HCT116 (cell line): Measurements from ENCODE around the gene RYR3. TPM values are rescaled to one million over a fixed set of nuclear protein-coding genes. Genes with fewer than 3 reads are reported as not detected.

Source experiments
- ATAC-seq: fragments of 200-7000 bp; cut with Tn5 transposase; 2 replicates; pipeline ENCODE4 v1.9.1; 2020; ENCODE audit warnings: mild to moderate bottlenecking, moderate library complexity
- BruUV-seq: library from RNA; stranded (reverse); fragments of 400-500 nt; replicated peaks from 2 replicates; lab custom pipeline; 2021; lab: Mats Ljungman, UMichigan
- CTCF ChIA-PET: fragments of 300-600 bp; sonication (Branson Sonifier 250); formaldehyde crosslinking; loops from one replicate; lab custom pipeline; 2021; ENCODE audit warnings: antibody characterized with exemption; lab: Charles Lee
- POLR2A ChIA-PET: fragments of 300-600, 350-600 bp; sonication (Branson Sonifier 250); formaldehyde crosslinking; loops from one replicate; lab custom pipeline; 2021; ENCODE audit warnings: antibody characterized with exemption; lab: Charles Lee
- RAD21 ChIA-PET, 2 experiments: fragments of 300-600 bp; sonication (Branson Sonifier 250); formaldehyde crosslinking; loops; one replicate each; lab custom pipeline; 2023; ENCODE audit warnings: low total read pairs in 2 of 2; ENCODE audit not compliant: uncharacterized antibody in 2 of 2, unreplicated experiment in 2 of 2, low non-redundant PET in 1 of 2; lab: Charles Lee
- DNase-seq: peaks from one replicate; pipeline ENCODE4 v3.0.0-alpha.2; 2010; ENCODE audit warnings: low read depth, low spot score
- H2AFZ ChIP-seq: fragments of 200-600 bp; shearing (Covaris generic), sonication (generic); 2 replicates; pipeline ENCODE4 v1.6.1; 2017; ENCODE audit warnings: low read depth, mixed run types, mixed read lengths, antibody characterized with exemption, low read length; ENCODE audit not compliant: poor library complexity, severe bottlenecking
- H3K27ac ChIP-seq: 2 replicates; pipeline ENCODE4 v1.5.1; 2012; ENCODE audit warnings: low read depth, low read length
- H3K27me3 ChIP-seq: fragments of 200-600 bp; sonication (generic); 2 replicates; pipeline ENCODE4 v1.6.1; 2016; ENCODE audit warnings: mixed run types, low read length, mixed read lengths; ENCODE audit not compliant: insufficient read depth
- H3K36me3 ChIP-seq, 2 experiments: fragments of 200-500 bp in 1 of 2; fragments of 200-600 bp in 1 of 2; sonication (Bioruptor generic) in 1 of 2; sonication (generic) in 1 of 2; 2 replicates each; pipeline versions ENCODE4 v1.5.1 to v1.6.1; 2014 to 2016; ENCODE audit warnings: low read length in 2 of 2, inconsistent platforms in 1 of 2, mixed read lengths in 1 of 2, mixed run types in 1 of 2; ENCODE audit not compliant: insufficient read depth in 2 of 2, control insufficient read depth in 1 of 2
- H3K4me1 ChIP-seq, 2 experiments: fragments of 200-600 bp in 1 of 2; sonication (generic) in 1 of 2; 2 replicates each; pipeline versions ENCODE4 v1.5.1 to v1.6.1; 2012 to 2017; ENCODE audit warnings: low read length in 2 of 2, inconsistent platforms in 1 of 2, mild to moderate bottlenecking in 1 of 2, mixed read lengths in 1 of 2, mixed run types in 1 of 2, moderate library complexity in 1 of 2; ENCODE audit not compliant: insufficient read depth in 2 of 2, control insufficient read depth in 1 of 2
- H3K4me2 ChIP-seq: fragments of 200-600 bp; sonication (generic); 2 replicates; pipeline ENCODE4 v1.6.1; 2017; ENCODE audit warnings: mixed run types, low read length, mixed read lengths
- H3K4me3 ChIP-seq, 2 experiments: fragments of 200-600 bp in 1 of 2; sonication (generic) in 1 of 2; replicated peaks in 1 of 2; 2 replicates each; pipeline ENCODE4 v1.5.1; 2011 to 2016; ENCODE audit warnings: low read length in 2 of 2, control low read depth in 1 of 2, low read depth in 1 of 2, mild to moderate bottlenecking in 1 of 2, mixed read lengths in 1 of 2, mixed run types in 1 of 2
- H3K79me2 ChIP-seq: fragments of 200-600 bp; sonication (generic); 2 replicates; pipeline ENCODE4 v1.6.1; 2017; ENCODE audit warnings: mild to moderate bottlenecking, mixed run types, low read length, moderate library complexity, mixed read lengths; ENCODE audit not compliant: insufficient read depth
- H3K9ac ChIP-seq: fragments of 200-600 bp; sonication (generic); 2 replicates; pipeline ENCODE4 v1.6.1; 2016; ENCODE audit warnings: low read length, mixed read lengths
- H3K9me2 ChIP-seq: fragments of 200-600 bp; sonication (generic), shearing (Covaris generic); 2 replicates; pipeline ENCODE4 v1.6.1; 2017; ENCODE audit warnings: mixed run types, mild to moderate bottlenecking, moderate library complexity; ENCODE audit not compliant: insufficient read depth
- H3K9me3 ChIP-seq, 2 experiments: fragments of 200-500 bp in 1 of 2; fragments of 200-600 bp in 1 of 2; sonication (Bioruptor generic) in 1 of 2; sonication (generic) in 1 of 2; 2 replicates each; pipeline ENCODE4 v1.6.1; 2014 to 2017; ENCODE audit warnings: low read length in 2 of 2, mixed read lengths in 2 of 2, inconsistent platforms in 1 of 2, low read depth in 1 of 2, mild to moderate bottlenecking in 1 of 2, mixed run types in 1 of 2, moderate library complexity in 1 of 2; ENCODE audit not compliant: control insufficient read depth in 1 of 2, insufficient read depth in 1 of 2
- H4K20me1 ChIP-seq: fragments of 200-600 bp; sonication (generic), shearing (Covaris generic); 2 replicates; pipeline ENCODE4 v1.6.1; 2017; ENCODE audit warnings: mixed run types, mild to moderate bottlenecking, moderate library complexity; ENCODE audit not compliant: insufficient read depth
- CBX3 ChIP-seq: IDR thresholded peaks from 2 replicates; pipeline ENCODE4 v1.6.1; 2012; ENCODE audit warnings: low read depth
- CEBPB ChIP-seq: IDR thresholded peaks from 2 replicates; pipeline ENCODE4 v1.6.1; 2012; ENCODE audit warnings: low read depth
- EGR1 ChIP-seq: IDR thresholded peaks from 2 replicates; pipeline ENCODE4 v1.6.1; 2012; ENCODE audit warnings: low read depth
- ELF1 ChIP-seq: IDR thresholded peaks from 2 replicates; pipeline ENCODE4 v1.6.1; 2012; ENCODE audit warnings: low read depth, borderline replicate concordance
- EZH2 ChIP-seq: fragments of 200-600 bp; sonication (generic); IDR thresholded peaks from 2 replicates; pipeline ENCODE4 v1.6.1; 2017; ENCODE audit warnings: antibody characterized with exemption, mixed run types
- FOSL1 ChIP-seq: IDR thresholded peaks from 2 replicates; pipeline ENCODE4 v1.6.1; 2012; ENCODE audit warnings: low read depth
- JUND ChIP-seq: IDR thresholded peaks from 2 replicates; pipeline ENCODE4 v1.6.1; 2012
- POLR2A ChIP-seq: IDR thresholded peaks from 2 replicates; pipeline ENCODE4 v1.7.0; 2011; ENCODE audit warnings: borderline replicate concordance; ENCODE audit not compliant: insufficient read depth, insufficient read length; ENCODE audit errors: extremely low read depth
- POLR2AphosphoS5 ChIP-seq: IDR thresholded peaks from 2 replicates; pipeline ENCODE4 v1.6.1; 2011; ENCODE audit warnings: mild to moderate bottlenecking, low read depth, low read length, moderate library complexity
- RAD21 ChIP-seq: IDR thresholded peaks from 2 replicates; pipeline ENCODE4 v1.6.1; 2012; ENCODE audit warnings: low read depth, mild to moderate bottlenecking
- SIN3A ChIP-seq: IDR thresholded peaks from 2 replicates; pipeline ENCODE4 v1.6.1; 2012; ENCODE audit warnings: low read depth
- SP1 ChIP-seq: IDR thresholded peaks from 2 replicates; pipeline ENCODE4 v1.6.1; 2012; ENCODE audit warnings: low read depth
- SRF ChIP-seq: IDR thresholded peaks from 2 replicates; pipeline ENCODE4 v1.6.1; 2012; ENCODE audit warnings: low read depth
- TCF7L2 ChIP-seq: IDR thresholded peaks from 2 replicates; pipeline ENCODE4 v1.7.0; 2011; ENCODE audit warnings: borderline replicate concordance, inconsistent platforms; ENCODE audit not compliant: insufficient read depth, insufficient read length; ENCODE audit errors: extremely low read depth
- YY1 ChIP-seq: IDR thresholded peaks from 2 replicates; pipeline ENCODE4 v1.6.1; 2011; ENCODE audit warnings: low read length, low read depth, moderate library complexity, mild to moderate bottlenecking; ENCODE audit not compliant: insufficient replicate concordance; ENCODE audit errors: extremely low read depth
- ZFX ChIP-seq: fragments of 450-650 bp; IDR thresholded peaks from 2 replicates; pipeline ENCODE4 v1.6.1; 2017
- ZNF274 ChIP-seq: fragments of 200-500 bp; sonication (Bioruptor generic); IDR thresholded peaks from 2 replicates; pipeline ENCODE4 v1.6.1; 2014; ENCODE audit warnings: mild to moderate bottlenecking, low read depth, low read length, inconsistent platforms
- intact Hi-C: fragments of 100-400 bp; cut with micrococcal nuclease; formaldehyde crosslinking; loops from 2 replicates; pipeline ENCODE4 v1.10.0; 2022
- total RNA-seq: library from RNA; stranded (reverse); gene quantifications from one replicate; pipeline ENCODE4 v1.2.1, GENCODE V29; 2021; ENCODE audit not compliant: unreplicated experiment
- TF ChIP-seq, protein P1 (sequence below): IDR thresholded peaks from 2 replicates; pipeline ENCODE4 v1.6.1; 2012; ENCODE audit warnings: low read depth
- TF ChIP-seq, protein P2 (sequence below), 3 experiments: fragments of 200-600 bp in 1 of 3; sonication (generic) in 1 of 3; IDR thresholded peaks in 2 of 3; conservative IDR thresholded peaks in 1 of 3; 2 replicates each; pipeline ENCODE4 v1.5.1; 2012 to 2017; ENCODE audit warnings: low read depth in 2 of 3, low read length in 2 of 3, antibody characterized with exemption in 1 of 3, borderline replicate concordance in 1 of 3, control low read depth in 1 of 3, mild to moderate bottlenecking in 1 of 3, mixed read lengths in 1 of 3, mixed run types in 1 of 3, moderate library complexity in 1 of 3; ENCODE audit not compliant: insufficient read depth in 1 of 3

The RYR3 gene
- total RNA-seq, 1 experiment from 2014 or later, result not detected

DNA sequence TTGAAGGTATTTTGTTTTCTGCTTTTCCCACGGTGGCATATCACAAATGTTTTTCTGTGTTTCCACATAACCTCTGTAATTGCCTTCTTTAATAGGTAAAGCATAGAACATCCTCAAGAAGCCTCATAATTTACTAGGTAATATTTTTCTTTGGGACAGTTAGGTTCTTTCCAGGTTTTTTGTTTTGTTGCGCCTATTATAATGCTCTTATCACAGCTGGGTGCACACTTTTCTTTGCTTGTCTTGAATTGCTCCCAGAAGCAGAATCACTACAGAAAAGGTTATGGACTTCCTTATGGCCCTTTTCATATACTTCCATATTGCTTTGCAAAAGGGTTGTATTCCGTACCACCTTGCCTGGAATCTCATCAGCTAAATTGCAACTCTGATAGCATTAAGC is 213.5 kb downstream of the RYR3 start:
- H3K79me2 ChIP-seq, result no peaks in the 10 kb centered on the region
- H3K9me3 ChIP-seq, result no peaks in the 10 kb centered on the region
- H3K9ac ChIP-seq, result no peak overlapping the region
- ATAC-seq, result no peak
- no peaks in the 10 kb centered on the region for H4K20me1 ChIP-seq
- intact Hi-C loops, result no loop called here
- no TSS peak for BruUV-seq
- no peaks in the 10 kb centered on the region for H3K36me3 ChIP-seq
- H3K4me1 ChIP-seq, result no peaks in the 10 kb centered on the region
- no peak overlapping the region for H3K4me2 ChIP-seq
- RAD21 ChIA-PET, result no interaction called here
- H3K27me3 ChIP-seq, result peaks cover 52% of the 10 kb centered on the region
- DNase-seq, result no peak
- no peaks in the 10 kb centered on the region for H3K9me2 ChIP-seq
- no peak overlapping the region for H3K27ac ChIP-seq
- POLR2A ChIA-PET, result no interaction called here
- H2AFZ ChIP-seq, result no peak overlapping the region
- TF ChIP-seq ZNF274 (no peak), CEBPB (no peak), RAD21 (no peak)
- CTCF ChIA-PET, result no interaction called here
- no peak overlapping the region for H3K4me3 ChIP-seq

DNA sequence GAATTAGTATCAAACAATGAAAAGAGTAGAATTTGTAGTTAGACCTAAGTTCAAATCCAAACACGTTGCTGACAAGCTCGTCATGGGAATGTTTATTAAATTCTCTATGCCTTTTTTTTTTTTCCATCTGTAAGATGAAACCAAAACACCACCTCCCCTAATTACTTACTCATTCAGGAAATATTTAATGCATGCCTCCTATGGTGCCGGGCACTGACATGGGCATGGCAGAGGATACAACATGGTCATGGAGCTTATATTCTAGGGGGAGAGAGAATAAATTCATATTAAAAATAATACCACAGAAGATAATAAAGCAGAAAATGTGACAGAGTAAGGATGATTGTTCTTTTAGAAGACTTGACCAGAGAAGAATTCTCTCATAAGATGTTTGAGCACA is 215.8 kb downstream of the RYR3 start:
- no peaks in the 10 kb centered on the region for H3K79me2 ChIP-seq
- no TSS peak for BruUV-seq
- ATAC-seq (no peak), DNase-seq (no peak)
- peaks cover 49% of the 10 kb centered on the region for H3K27me3 ChIP-seq
- H3K9me3 ChIP-seq, result no peaks in the 10 kb centered on the region
- ChIA-PET POLR2A (no interaction called here), CTCF (no interaction called here), RAD21 (no interaction called here)
- H3K36me3 ChIP-seq, result no peaks in the 10 kb centered on the region
- H3K4me2 ChIP-seq, result no peak overlapping the region
- H3K4me3 ChIP-seq, result no peak overlapping the region
- no peak overlapping the region for H2AFZ ChIP-seq
- intact Hi-C loops, result no loop called here
- no peaks in the 10 kb centered on the region for H3K4me1 ChIP-seq
- no peak overlapping the region for H3K27ac ChIP-seq
- H3K9me2 ChIP-seq, result no peaks in the 10 kb centered on the region
- H4K20me1 ChIP-seq, result no peaks in the 10 kb centered on the region
- no peak overlapping the region for H3K9ac ChIP-seq
- TF ChIP-seq CEBPB, result no peak
- no peak for TF ChIP-seq YY1
- TF ChIP-seq ZFX, result no peak
- TF ChIP-seq SP1, result no peak
- TF ChIP-seq JUND, result no peak
- no peak for TF ChIP-seq SRF
- no peak for TF ChIP-seq TCF7L2
- TF ChIP-seq CBX3, result no peak
- TF ChIP-seq ZNF274, result no peak
- no peak for TF ChIP-seq EZH2
- TF ChIP-seq EGR1, result no peak
- no peak for TF ChIP-seq ELF1
- TF ChIP-seq, protein P1, sequence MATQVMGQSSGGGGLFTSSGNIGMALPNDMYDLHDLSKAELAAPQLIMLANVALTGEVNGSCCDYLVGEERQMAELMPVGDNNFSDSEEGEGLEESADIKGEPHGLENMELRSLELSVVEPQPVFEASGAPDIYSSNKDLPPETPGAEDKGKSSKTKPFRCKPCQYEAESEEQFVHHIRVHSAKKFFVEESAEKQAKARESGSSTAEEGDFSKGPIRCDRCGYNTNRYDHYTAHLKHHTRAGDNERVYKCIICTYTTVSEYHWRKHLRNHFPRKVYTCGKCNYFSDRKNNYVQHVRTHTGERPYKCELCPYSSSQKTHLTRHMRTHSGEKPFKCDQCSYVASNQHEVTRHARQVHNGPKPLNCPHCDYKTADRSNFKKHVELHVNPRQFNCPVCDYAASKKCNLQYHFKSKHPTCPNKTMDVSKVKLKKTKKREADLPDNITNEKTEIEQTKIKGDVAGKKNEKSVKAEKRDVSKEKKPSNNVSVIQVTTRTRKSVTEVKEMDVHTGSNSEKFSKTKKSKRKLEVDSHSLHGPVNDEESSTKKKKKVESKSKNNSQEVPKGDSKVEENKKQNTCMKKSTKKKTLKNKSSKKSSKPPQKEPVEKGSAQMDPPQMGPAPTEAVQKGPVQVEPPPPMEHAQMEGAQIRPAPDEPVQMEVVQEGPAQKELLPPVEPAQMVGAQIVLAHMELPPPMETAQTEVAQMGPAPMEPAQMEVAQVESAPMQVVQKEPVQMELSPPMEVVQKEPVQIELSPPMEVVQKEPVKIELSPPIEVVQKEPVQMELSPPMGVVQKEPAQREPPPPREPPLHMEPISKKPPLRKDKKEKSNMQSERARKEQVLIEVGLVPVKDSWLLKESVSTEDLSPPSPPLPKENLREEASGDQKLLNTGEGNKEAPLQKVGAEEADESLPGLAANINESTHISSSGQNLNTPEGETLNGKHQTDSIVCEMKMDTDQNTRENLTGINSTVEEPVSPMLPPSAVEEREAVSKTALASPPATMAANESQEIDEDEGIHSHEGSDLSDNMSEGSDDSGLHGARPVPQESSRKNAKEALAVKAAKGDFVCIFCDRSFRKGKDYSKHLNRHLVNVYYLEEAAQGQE, result no peak
- no peak for TF ChIP-seq FOSL1
- TF ChIP-seq SIN3A, result no peak
- no peak for TF ChIP-seq POLR2A
- TF ChIP-seq POLR2AphosphoS5, result no peak
- TF ChIP-seq, protein P2, sequence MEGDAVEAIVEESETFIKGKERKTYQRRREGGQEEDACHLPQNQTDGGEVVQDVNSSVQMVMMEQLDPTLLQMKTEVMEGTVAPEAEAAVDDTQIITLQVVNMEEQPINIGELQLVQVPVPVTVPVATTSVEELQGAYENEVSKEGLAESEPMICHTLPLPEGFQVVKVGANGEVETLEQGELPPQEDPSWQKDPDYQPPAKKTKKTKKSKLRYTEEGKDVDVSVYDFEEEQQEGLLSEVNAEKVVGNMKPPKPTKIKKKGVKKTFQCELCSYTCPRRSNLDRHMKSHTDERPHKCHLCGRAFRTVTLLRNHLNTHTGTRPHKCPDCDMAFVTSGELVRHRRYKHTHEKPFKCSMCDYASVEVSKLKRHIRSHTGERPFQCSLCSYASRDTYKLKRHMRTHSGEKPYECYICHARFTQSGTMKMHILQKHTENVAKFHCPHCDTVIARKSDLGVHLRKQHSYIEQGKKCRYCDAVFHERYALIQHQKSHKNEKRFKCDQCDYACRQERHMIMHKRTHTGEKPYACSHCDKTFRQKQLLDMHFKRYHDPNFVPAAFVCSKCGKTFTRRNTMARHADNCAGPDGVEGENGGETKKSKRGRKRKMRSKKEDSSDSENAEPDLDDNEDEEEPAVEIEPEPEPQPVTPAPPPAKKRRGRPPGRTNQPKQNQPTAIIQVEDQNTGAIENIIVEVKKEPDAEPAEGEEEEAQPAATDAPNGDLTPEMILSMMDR (IDR thresholded peaks at IDR 0.05 in 2 of 3, conservative IDR thresholded peaks at IDR 0.05 in 1 of 3; ENCODE audit: borderline replicate concordance in 1 of 3, insufficient read depth in 1 of 3, low read depth in 2 of 3, low read length in 2 of 3), result no peak
